Immature natural killer cell (primary cell): ENCODE results near the gene MAVS. TPM values are rescaled to one million over a fixed set of nuclear protein-coding genes. Genes with fewer than 3 reads are reported as not detected.

Source experiments
- DNase-seq, 3 donors: peaks; one replicate each; pipeline ENCODE4 v3.0.0; 2022; ENCODE audit warnings: mixed read lengths in 1 of 3
- H3K27ac Mint-ChIP-seq, 6 donors: one replicate each; pipeline ENCODE4 v1.8.0; 2020; ENCODE audit warnings: mixed read lengths in 6 of 6, mild to moderate bottlenecking in 5 of 6, inconsistent platforms in 4 of 6, moderate library complexity in 3 of 6
- H3K27me3 Mint-ChIP-seq, 3 donors: one replicate each; pipeline ENCODE4 v1.8.0; 2020 to 2021; ENCODE audit warnings: low read depth in 3 of 3, mild to moderate bottlenecking in 3 of 3, mixed read lengths in 3 of 3, moderate library complexity in 3 of 3, inconsistent platforms in 1 of 3
- H3K36me3 Mint-ChIP-seq, 3 donors: one replicate each; pipeline ENCODE4 v1.8.0; 2020; ENCODE audit warnings: mixed read lengths in 3 of 3, inconsistent platforms in 2 of 3, mild to moderate bottlenecking in 2 of 3
- H3K4me1 Mint-ChIP-seq, 2 donors: one replicate each; pipeline ENCODE4 v1.8.0; 2020; ENCODE audit warnings: inconsistent platforms in 2 of 2, mild to moderate bottlenecking in 2 of 2, mixed read lengths in 2 of 2, moderate library complexity in 1 of 2
- H3K4me3 Mint-ChIP-seq, 5 donors: one replicate each; pipeline ENCODE4 v1.8.0; 2020; ENCODE audit warnings: mild to moderate bottlenecking in 5 of 5, mixed read lengths in 5 of 5, inconsistent platforms in 3 of 5, moderate library complexity in 3 of 5
- H3K9me3 Mint-ChIP-seq, 6 donors: one replicate each; pipeline ENCODE4 v1.8.0; 2020; ENCODE audit warnings: mild to moderate bottlenecking in 6 of 6, mixed read lengths in 6 of 6, inconsistent platforms in 4 of 6, moderate library complexity in 3 of 6
- polyA plus RNA-seq, 3 donors: library from polyadenylated mRNA; unstranded; fragments of 300-500 nt; fragmentation: Illumina TruSeq; gene quantifications; one replicate each; pipeline ENCODE4 v1.2.3, GENCODE V29; 2021

The MAVS gene
- polyA plus RNA-seq, 3 donors from 2014 or later = 1.8 to 9.3 (median 2.5) TPM

DNA sequence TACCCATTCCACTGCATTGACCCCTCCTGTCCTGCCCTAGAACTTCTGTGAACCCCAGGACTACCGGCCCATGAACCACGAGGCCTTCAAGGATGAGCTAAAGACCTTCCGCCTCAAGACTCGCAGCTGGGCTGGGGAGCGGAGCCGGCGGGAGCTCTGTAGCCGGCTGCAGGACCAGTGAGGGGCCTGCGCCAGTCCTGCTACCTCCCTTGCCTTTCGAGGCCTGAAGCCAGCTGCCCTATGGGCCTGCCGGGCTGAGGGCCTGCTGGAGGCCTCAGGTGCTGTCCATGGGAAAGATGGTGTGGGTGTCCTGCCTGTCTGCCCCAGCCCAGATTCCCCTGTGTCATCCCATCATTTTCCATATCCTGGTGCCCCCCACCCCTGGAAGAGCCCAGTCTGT lies 41.9 kb upstream of the MAVS start:
- DNase-seq = no peak
- Mint-ChIP-seq H3K27me3 (peaks cover 0 to 2% (median 1%) of the 10 kb centered on the region in 3 donors), H3K36me3 (peaks cover 31 to 52% (median 35%) of the 10 kb centered on the region in 3 donors), H3K27ac (peak overlapping the region in 3 of 6 donors; percentile 82 to 90 (median 85)), H3K4me1 (peaks cover 46 to 63% of the 10 kb centered on the region in 2 donors), H3K4me3 (no peak overlapping the region), H3K9me3 (no peaks in the 10 kb centered on the region)

DNA sequence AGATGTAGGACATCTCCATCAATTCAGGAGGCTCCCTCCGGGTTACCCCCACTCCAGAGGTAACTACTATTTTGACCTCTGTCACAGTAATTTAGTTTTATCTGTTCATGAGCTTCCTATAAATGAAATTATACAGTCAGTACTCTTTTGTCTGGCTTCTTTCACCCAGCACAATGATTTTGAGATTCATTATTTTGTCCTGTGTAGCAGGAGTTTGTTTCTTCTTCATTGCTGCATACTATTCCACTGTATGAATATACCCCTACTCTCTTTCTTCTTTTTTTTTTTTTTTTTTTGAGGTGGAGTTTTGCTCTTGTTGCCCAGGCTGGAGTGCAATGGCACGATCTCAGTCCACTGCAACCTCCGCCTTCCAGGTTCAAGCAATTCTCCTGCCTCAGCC lies 38.1 kb upstream of the MAVS start:
- peaks cover 6 to 11% (median 7%) of the 10 kb centered on the region in 3 donors for H3K27me3 Mint-ChIP-seq
- H3K36me3 Mint-ChIP-seq = peaks cover 18 to 24% (median 20%) of the 10 kb centered on the region in 3 donors
- H3K27ac Mint-ChIP-seq = no peak overlapping the region
- no peaks in the 10 kb centered on the region for H3K9me3 Mint-ChIP-seq
- no peak overlapping the region for H3K4me3 Mint-ChIP-seq
- DNase-seq = no peak
- H3K4me1 Mint-ChIP-seq = peaks cover 63 to 77% of the 10 kb centered on the region in 2 donors

DNA sequence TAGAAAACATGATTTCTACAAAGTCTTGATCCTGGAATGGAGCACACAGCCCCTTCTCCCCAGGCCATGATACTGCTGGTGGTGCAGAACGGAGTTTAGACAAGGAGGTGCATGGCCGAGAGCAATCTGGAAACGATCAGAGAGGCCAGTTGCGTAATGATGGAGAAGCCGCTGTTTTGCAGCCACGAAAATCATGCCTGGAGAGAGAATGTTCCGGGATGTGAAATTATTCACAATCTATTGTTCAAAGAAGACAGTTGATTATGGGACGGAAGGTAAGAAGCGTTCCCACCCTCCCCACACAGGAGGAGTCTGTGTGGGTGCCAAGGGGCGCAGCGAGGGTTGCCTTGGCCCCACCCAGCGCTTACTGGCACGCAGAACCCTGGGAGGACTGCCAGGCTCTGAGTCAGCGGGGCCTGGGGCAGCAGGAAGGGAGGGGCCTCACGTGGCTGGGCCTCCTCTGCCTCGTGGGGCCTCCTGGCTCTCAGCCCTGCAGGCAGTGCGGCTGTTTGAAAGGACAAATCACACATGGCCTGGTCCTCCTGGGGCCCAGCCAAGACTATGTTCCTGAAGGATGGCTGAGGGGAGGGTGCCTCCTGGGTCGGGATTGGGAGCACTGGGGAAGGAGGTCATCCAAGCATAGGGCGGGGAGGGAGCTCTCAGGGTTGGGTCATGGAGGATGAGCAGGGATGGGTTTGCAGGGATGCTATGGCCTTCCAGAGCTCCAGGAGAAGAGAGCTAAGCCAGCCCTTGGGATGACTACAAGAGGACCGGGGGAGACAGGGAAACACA lies 35.0 kb upstream of the MAVS start:
- Mint-ChIP-seq H3K4me3 (peak overlapping the region; percentile 82 to 95 (median 88)), H3K4me1 (peaks cover 78 to 81% of the 10 kb centered on the region in 2 donors), H3K36me3 (no peaks in the 10 kb centered on the region), H3K27me3 (peaks cover 7 to 17% (median 10%) of the 10 kb centered on the region in 3 donors), H3K27ac (peak overlapping the region; percentile 96 to 99 (median 98)), H3K9me3 (no peaks in the 10 kb centered on the region)
- peak; percentile 79 to 86 (median 84) for DNase-seq

GRCh38 chr20:3812259-3812681 lies 34.4 kb upstream of the MAVS start:
- H3K4me1 Mint-ChIP-seq = peaks cover 78 to 81% of the 10 kb centered on the region in 2 donors
- peaks cover 7 to 17% (median 10%) of the 10 kb centered on the region in 3 donors for H3K27me3 Mint-ChIP-seq
- H3K4me3 Mint-ChIP-seq = peak overlapping the region; percentile 82 to 95 (median 88)
- no peaks in the 10 kb centered on the region for H3K36me3 Mint-ChIP-seq
- no peaks in the 10 kb centered on the region for H3K9me3 Mint-ChIP-seq
- H3K27ac Mint-ChIP-seq = peak overlapping the region; percentile 96 to 99 (median 98)
- no peak for DNase-seq

- peaks cover 77 to 80% of the 10 kb centered on the region in 2 donors for H3K4me1 Mint-ChIP-seq
- H3K27me3 Mint-ChIP-seq = peaks cover 7 to 17% (median 10%) of the 10 kb centered on the region in 3 donors
- no peaks in the 10 kb centered on the region for H3K36me3 Mint-ChIP-seq
- peak overlapping the region; percentile 22 to 87 (median 57) for H3K4me3 Mint-ChIP-seq
- no peaks in the 10 kb centered on the region for H3K9me3 Mint-ChIP-seq
- no peak for DNase-seq
- peak overlapping the region; percentile 80 to 98 (median 96) for H3K27ac Mint-ChIP-seq
Observed at GRCh38 chr20:3812975-3813847, 33.4 kb upstream of the MAVS start.

DNA sequence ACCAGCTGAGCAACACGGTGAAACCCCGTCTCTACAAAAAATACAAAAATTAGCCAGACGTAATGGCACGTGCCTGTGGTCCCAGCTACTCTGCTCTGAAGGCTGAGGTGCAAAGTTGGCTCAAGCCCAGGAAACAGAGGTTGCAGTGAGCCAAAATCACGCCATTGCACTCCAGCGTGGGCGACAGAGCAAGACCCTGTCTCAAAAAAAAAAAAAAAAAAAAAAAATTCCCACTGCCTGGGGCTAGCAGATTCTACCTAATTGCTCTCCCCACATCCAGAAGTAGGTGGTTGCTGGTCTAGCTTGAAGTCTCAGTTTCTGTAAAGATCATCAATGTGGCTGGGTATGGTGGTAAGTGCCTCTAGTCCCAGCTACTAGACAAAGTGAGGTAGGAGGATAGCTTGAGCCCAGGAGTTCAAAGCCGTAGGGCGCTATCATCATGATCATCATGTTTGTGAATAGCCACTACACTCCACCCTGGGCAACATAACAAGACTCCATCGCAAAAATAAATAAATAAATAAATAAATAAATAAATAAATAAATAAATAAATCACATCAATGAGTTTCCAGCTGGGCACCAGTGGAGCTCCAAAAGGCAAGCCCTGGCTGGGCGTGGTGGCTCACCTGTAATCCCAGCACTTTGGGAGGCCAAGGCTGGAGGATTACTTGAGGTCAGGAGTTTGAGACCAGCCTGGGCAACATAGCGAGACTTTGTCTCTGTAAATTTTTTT lies 32.6 kb upstream of the MAVS start:
- Mint-ChIP-seq H3K4me1 (peaks cover 83 to 85% of the 10 kb centered on the region in 2 donors), H3K36me3 (no peaks in the 10 kb centered on the region), H3K27me3 (peaks cover 9 to 17% (median 10%) of the 10 kb centered on the region in 3 donors), H3K27ac (peak overlapping the region; percentile 80 to 98 (median 83)), H3K4me3 (peak overlapping the region; percentile 22 to 74 (median 57)), H3K9me3 (no peaks in the 10 kb centered on the region)
- peak in 1 of 3 donors; percentile 28 for DNase-seq

GRCh38 chr20:3814928-3815495 lies 31.6 kb upstream of the MAVS start:
- Mint-ChIP-seq H3K27me3 (peaks cover 9 to 19% (median 10%) of the 10 kb centered on the region in 3 donors), H3K27ac (peak overlapping the region in 5 of 6 donors; percentile 87 to 96 (median 93)), H3K4me3 (peak overlapping the region; percentile 27 to 95 (median 85)), H3K36me3 (no peaks in the 10 kb centered on the region), H3K4me1 (peaks cover 90 to 91% of the 10 kb centered on the region in 2 donors), H3K9me3 (no peaks in the 10 kb centered on the region)
- no peak for DNase-seq

DNA sequence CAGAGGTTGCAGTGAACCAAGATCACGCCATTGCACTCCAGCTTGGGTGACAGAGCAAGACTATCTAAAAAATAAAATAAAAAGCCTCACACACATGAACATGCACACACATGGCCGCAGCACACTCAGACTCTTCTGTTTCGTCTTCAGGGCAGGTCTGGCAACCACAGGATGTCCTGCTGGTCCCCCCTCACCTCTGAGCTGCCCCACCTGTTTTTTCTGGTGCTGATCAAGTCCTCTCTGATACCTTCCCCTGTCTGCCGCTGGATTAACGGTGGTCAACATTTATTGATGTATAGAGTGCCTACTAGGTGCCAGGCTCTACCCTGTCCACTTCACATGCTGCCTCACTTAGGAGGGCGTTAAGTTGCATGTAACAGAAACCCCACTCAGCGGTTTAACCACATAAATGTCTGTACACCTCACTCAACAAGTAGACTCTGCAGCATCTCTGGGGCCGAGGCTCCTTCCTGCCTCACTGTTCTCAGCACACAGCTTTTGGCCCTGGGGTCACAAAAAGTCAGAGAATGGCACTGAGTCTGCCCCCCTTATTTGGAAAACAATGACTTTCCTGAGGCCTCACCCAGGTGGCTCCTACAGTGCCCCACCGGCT lies 30.8 kb upstream of the MAVS start:
- DNase-seq = peak; percentile 65 to 71 (median 68)
- peak overlapping the region; percentile 81 to 95 (median 85) for H3K4me3 Mint-ChIP-seq
- peaks cover 86% of the 10 kb centered on the region in 2 donors for H3K4me1 Mint-ChIP-seq
- H3K9me3 Mint-ChIP-seq = no peaks in the 10 kb centered on the region
- H3K36me3 Mint-ChIP-seq = no peaks in the 10 kb centered on the region
- peaks cover 9 to 23% (median 14%) of the 10 kb centered on the region in 3 donors for H3K27me3 Mint-ChIP-seq
- H3K27ac Mint-ChIP-seq = peak overlapping the region; percentile 87 to 96 (median 94)

DNA sequence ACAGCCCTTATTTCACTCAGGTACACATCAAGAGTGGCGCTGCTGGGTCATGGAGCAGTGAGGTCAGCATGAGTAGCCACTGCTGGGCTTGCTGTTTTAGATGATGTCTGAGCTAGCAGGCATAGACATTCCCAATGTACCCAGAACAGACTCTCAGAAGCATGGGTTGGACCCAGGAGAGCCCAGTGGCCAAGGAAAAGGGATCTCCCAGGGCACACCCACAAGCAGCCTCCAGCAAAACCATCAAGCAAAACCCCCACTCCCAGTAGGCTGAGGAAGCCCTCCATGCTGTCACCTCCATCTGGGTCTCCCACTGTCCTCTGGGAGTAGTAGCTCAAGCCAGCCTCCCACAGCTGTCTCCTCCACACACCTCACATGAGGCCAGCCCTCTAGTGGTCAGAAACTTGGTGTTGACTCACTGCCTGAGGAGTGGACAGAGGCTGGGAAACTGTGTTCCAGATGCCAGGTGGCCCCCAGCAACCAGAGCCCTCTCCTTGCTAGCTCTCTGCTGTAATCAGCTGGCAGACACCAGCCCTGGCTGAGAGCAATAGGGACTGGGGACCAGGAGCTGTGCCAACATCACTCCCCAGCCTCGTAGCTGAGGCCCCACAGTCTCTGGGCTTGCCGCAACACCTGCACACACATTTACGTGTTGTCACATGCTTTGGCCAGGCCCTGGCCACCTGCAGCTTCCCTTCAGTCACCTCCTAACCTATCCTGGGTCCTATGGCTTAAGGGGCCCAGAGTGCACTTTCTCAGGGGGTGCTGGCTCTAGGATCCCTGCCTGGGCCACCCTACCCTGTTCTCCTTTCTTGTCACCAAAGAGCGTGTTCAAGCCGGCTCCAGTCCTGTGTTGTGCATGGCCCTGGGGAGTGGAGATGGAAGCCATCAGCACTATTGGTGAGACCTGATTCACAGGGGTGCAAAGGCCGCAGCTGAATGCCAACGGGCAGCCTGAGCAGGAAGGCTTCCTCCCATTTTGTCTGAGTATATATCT lies 28.2 kb upstream of the MAVS start:
- Mint-ChIP-seq H3K27ac (peak overlapping the region; percentile 14 to 94 (median 73)), H3K27me3 (peaks cover 7 to 13% (median 13%) of the 10 kb centered on the region in 3 donors), H3K4me3 (peak overlapping the region; percentile 27 to 96 (median 46)), H3K9me3 (no peaks in the 10 kb centered on the region), H3K36me3 (peaks cover 7% of the 10 kb centered on the region in 3 donors), H3K4me1 (peaks cover 70 to 74% of the 10 kb centered on the region in 2 donors)
- DNase-seq = no peak

DNA sequence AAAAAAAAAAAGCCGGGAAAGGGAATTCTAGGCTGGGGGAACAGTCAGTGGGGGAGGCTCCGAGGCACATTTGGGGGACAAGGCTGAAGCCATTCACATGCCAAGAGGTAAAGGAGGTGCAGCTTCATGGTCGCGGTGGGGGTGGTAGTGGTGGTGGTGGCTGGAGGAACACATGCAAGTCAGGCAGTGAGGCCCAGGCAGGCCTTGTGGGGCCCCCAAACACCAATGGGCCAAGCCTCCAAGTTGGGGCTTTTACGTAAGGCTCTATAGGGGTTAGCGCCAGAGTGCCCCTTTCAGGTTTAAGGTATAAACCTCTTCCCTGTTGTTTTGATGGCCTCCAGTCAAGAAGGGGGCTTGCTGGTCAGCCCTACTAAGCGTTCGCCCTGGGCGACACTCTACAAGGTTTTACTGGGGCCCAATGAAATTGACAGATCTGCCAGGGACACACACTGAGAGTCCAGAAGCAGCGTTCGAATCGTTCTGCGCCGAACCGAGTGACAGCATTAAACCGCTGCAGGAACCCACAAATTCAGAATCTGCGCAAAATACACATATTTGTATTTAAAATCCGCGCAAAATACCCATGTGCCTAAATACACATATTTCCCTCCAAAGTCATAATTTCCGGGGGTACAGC lies 27.1 kb upstream of the MAVS start:
- Mint-ChIP-seq H3K27ac (peak overlapping the region; percentile 87 to 98 (median 92)), H3K4me3 (peak overlapping the region; percentile 78 to 96 (median 90)), H3K36me3 (peaks cover 7% of the 10 kb centered on the region in 3 donors), H3K4me1 (peaks cover 64 to 65% of the 10 kb centered on the region in 2 donors), H3K9me3 (no peaks in the 10 kb centered on the region), H3K27me3 (peaks cover 7 to 11% (median 10%) of the 10 kb centered on the region in 3 donors)
- no peak for DNase-seq
